ENCODE measurements around the gene CD99L2. TPM values are rescaled to one million over a fixed set of nuclear protein-coding genes. Genes with fewer than 3 reads are reported as not detected.

CD99L2 gene
- total RNA-seq, 1 donor from 2014 or later: 49.9 TPM

- Mint-ChIP-seq H3K9me3 (ENCODE audit: unreplicated experiment) (peaks cover 2% of the 10 kb centered on the region), H3K27ac (ENCODE audit: unreplicated experiment) (no peak overlapping the region), H3K4me1 (ENCODE audit: low read depth, unreplicated experiment) (no peaks in the 10 kb centered on the region), H3K4me3 (ENCODE audit: unreplicated experiment) (no peak overlapping the region), H3K27me3 (ENCODE audit: unreplicated experiment) (no peaks in the 10 kb centered on the region), H3K36me3 (ENCODE audit: unreplicated experiment) (no peaks in the 10 kb centered on the region)
- no peak for DNase-seq
- TF ChIP-seq CTCF (IDR thresholded peaks at IDR 0.05; ENCODE audit: partially characterized antibody, unreplicated experiment): no peak
Measured at GRCh38 chrX:150759568-150760416, 138.7 kb downstream of the CD99L2 start.

DNA sequence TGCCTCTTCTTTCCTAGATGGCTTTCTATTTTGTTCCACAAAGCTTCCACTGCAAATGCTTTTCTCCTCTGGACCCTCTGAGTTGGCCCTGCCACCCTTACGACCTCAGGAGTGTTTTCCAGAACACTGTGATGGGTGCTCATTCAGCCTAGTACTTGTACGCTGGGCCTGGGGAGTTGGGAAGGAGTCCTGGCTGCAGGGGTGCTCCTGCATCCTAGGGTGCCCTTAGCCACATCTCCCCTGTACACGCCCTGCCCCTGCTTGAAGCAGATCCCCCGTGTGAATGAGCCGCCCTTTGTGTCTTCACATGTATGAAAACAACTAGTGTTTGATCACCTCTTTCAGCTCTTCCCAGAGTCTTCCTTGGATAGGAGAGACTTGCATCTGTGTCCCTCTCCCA is 141.1 kb downstream of the CD99L2 start:
- TF ChIP-seq CTCF (IDR thresholded peaks at IDR 0.05; ENCODE audit: partially characterized antibody, unreplicated experiment): no peak
- H3K36me3 Mint-ChIP-seq (ENCODE audit: unreplicated experiment): no peaks in the 10 kb centered on the region
- H3K27me3 Mint-ChIP-seq (ENCODE audit: unreplicated experiment): no peaks in the 10 kb centered on the region
- H3K27ac Mint-ChIP-seq (ENCODE audit: unreplicated experiment): no peak overlapping the region
- H3K4me3 Mint-ChIP-seq (ENCODE audit: unreplicated experiment): no peak overlapping the region
- H3K9me3 Mint-ChIP-seq (ENCODE audit: unreplicated experiment): peaks cover 2% of the 10 kb centered on the region
- no peaks in the 10 kb centered on the region for H3K4me1 Mint-ChIP-seq (ENCODE audit: low read depth, unreplicated experiment)
- DNase-seq: no peak

- Mint-ChIP-seq H3K36me3 (ENCODE audit: unreplicated experiment) (no peaks in the 10 kb centered on the region), H3K9me3 (ENCODE audit: unreplicated experiment) (no peaks in the 10 kb centered on the region), H3K27me3 (ENCODE audit: unreplicated experiment) (no peaks in the 10 kb centered on the region), H3K27ac (ENCODE audit: unreplicated experiment) (no peak overlapping the region), H3K4me3 (ENCODE audit: unreplicated experiment) (no peak overlapping the region), H3K4me1 (ENCODE audit: low read depth, unreplicated experiment) (no peaks in the 10 kb centered on the region)
- TF ChIP-seq CTCF (IDR thresholded peaks at IDR 0.05; ENCODE audit: partially characterized antibody, unreplicated experiment): no peak
- DNase-seq: no peak
Measured at GRCh38 chrX:150753968-150754367, 144.5 kb downstream of the CD99L2 start.

DNA sequence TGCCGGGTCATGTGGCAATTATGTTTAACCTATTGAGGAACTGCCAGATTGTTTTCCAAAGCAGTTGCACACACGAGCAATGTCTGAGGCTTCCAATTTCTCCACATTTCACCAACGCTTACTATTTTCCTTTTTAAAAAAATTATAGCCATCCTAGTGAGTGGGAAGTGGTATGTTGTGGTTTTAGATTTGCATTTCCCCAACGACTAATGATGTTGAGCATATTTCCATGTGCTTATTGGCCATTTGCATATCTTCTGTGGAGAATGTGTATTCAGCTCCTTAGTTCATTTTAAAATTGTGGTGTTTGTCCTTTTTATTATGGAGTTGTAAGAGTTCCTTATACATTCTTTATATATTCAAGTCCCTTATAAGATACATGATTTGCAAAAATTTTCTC is 145.1 kb downstream of the CD99L2 start:
- Mint-ChIP-seq H3K27ac (ENCODE audit: unreplicated experiment) (no peak overlapping the region), H3K36me3 (ENCODE audit: unreplicated experiment) (no peaks in the 10 kb centered on the region), H3K4me1 (ENCODE audit: low read depth, unreplicated experiment) (no peaks in the 10 kb centered on the region), H3K9me3 (ENCODE audit: unreplicated experiment) (no peaks in the 10 kb centered on the region), H3K4me3 (ENCODE audit: unreplicated experiment) (no peak overlapping the region), H3K27me3 (ENCODE audit: unreplicated experiment) (no peaks in the 10 kb centered on the region)
- TF ChIP-seq CTCF (IDR thresholded peaks at IDR 0.05; ENCODE audit: partially characterized antibody, unreplicated experiment): no peak
- DNase-seq: no peak

DNA sequence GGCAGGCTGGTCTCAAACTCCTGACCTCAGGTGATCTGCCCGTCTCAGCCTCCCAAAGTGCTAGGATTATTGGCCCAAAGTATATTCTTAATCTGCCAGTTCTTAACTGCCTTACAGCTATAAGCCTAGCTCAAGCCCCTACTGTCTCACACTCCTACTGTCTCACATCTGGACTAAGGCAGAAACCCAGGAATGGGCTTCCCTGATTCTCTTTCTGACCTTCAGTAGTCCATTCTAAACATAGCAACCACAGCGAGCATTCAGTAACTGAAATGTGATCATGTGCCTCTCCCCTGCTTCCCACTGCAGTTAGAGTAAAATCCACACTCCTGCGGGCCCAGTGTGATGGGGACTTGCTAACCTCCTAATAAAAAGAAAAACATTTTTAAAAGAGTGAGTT is 146.3 kb downstream of the CD99L2 start:
- no peaks in the 10 kb centered on the region for H3K4me1 Mint-ChIP-seq (ENCODE audit: low read depth, unreplicated experiment)
- H3K36me3 Mint-ChIP-seq (ENCODE audit: unreplicated experiment): no peaks in the 10 kb centered on the region
- no peaks in the 10 kb centered on the region for H3K27me3 Mint-ChIP-seq (ENCODE audit: unreplicated experiment)
- H3K4me3 Mint-ChIP-seq (ENCODE audit: unreplicated experiment): no peak overlapping the region
- H3K27ac Mint-ChIP-seq (ENCODE audit: unreplicated experiment): no peak overlapping the region
- no peak for TF ChIP-seq CTCF (IDR thresholded peaks at IDR 0.05; ENCODE audit: partially characterized antibody, unreplicated experiment)
- no peaks in the 10 kb centered on the region for H3K9me3 Mint-ChIP-seq (ENCODE audit: unreplicated experiment)
- DNase-seq: no peak

Measured in glutamatergic neuron (in vitro differentiated cells).